Measurements from ENCODE around the gene C1QTNF6.

Gene C1QTNF6

GRCh38 chr22:37197451-37198257 lies 9.6 kb upstream of the C1QTNF6 start:
- peak overlapping the region; percentile 95 for H3K27ac Mint-ChIP-seq
- DNase-seq: no peak
- peaks cover 62% of the 10 kb centered on the region for H3K4me1 Mint-ChIP-seq
- CTCF ChIA-PET: interaction anchor here (0.8 to 5.7 kb wide), 19 partner anchors 11 to 152 kb away, joined by 3 to 83 read pairs (median 4); partner anchors contain the start of gene RAC2
- no peaks in the 10 kb centered on the region for H3K27me3 Mint-ChIP-seq
- peaks cover 4% of the 10 kb centered on the region for H3K36me3 Mint-ChIP-seq
- H3K9me3 Mint-ChIP-seq: no peaks in the 10 kb centered on the region
- peak overlapping the region; percentile 83 for H3K4me3 Mint-ChIP-seq

GRCh38 chr22:37196539-37197450 lies 8.7 kb upstream of the C1QTNF6 start:
- Mint-ChIP-seq H3K27me3 (no peaks in the 10 kb centered on the region), H3K36me3 (peaks cover 4% of the 10 kb centered on the region), H3K9me3 (no peaks in the 10 kb centered on the region), H3K4me1 (peaks cover 64% of the 10 kb centered on the region), H3K4me3 (no peak overlapping the region), H3K27ac (no peak overlapping the region)
- CTCF ChIA-PET: interaction anchor here (0.9 to 5.7 kb wide), 18 partner anchors 11 to 151 kb away, joined by 3 to 83 read pairs (median 4); partner anchors contain the start of gene RAC2
- DNase-seq: no peak

- Mint-ChIP-seq H3K27ac (no peak overlapping the region), H3K4me1 (peaks cover 63% of the 10 kb centered on the region), H3K4me3 (no peak overlapping the region), H3K27me3 (no peaks in the 10 kb centered on the region), H3K36me3 (peaks cover 4% of the 10 kb centered on the region), H3K9me3 (no peaks in the 10 kb centered on the region)
- CTCF ChIA-PET: no interaction called here
- no peak for DNase-seq
Observed at GRCh38 chr22:37195921-37196320, 7.9 kb upstream of the C1QTNF6 start.

- H3K4me3 Mint-ChIP-seq: no peak overlapping the region
- H3K36me3 Mint-ChIP-seq: peaks cover 8% of the 10 kb centered on the region
- no peak for DNase-seq
- H3K4me1 Mint-ChIP-seq: peaks cover 55% of the 10 kb centered on the region
- H3K27me3 Mint-ChIP-seq: no peaks in the 10 kb centered on the region
- no peak overlapping the region for H3K27ac Mint-ChIP-seq
- CTCF ChIA-PET: no interaction called here
- no peaks in the 10 kb centered on the region for H3K9me3 Mint-ChIP-seq
Observed at GRCh38 chr22:37194750-37195149, 6.7 kb upstream of the C1QTNF6 start.

- Mint-ChIP-seq H3K4me3 (peak overlapping the region; percentile 3), H3K4me1 (peaks cover 58% of the 10 kb centered on the region), H3K27ac (peak overlapping the region; percentile 88), H3K9me3 (no peaks in the 10 kb centered on the region), H3K36me3 (peaks cover 13% of the 10 kb centered on the region), H3K27me3 (no peaks in the 10 kb centered on the region)
- CTCF ChIA-PET: interaction anchor here (0.7 to 1.9 kb wide), 4 partner anchors 16 to 341 kb away, joined by 3 to 5 read pairs (median 4); no protein-coding TSS in a partner anchor
- peak; percentile 58 for DNase-seq
Observed at GRCh38 chr22:37193629-37194191, 5.7 kb upstream of the C1QTNF6 start.

GRCh38 chr22:37192741-37193140 lies 4.7 kb upstream of the C1QTNF6 start:
- H3K27ac Mint-ChIP-seq: peak overlapping the region; percentile 11
- H3K4me1 Mint-ChIP-seq: peaks cover 61% of the 10 kb centered on the region
- no peaks in the 10 kb centered on the region for H3K9me3 Mint-ChIP-seq
- H3K27me3 Mint-ChIP-seq: no peaks in the 10 kb centered on the region
- DNase-seq: no peak
- no peak overlapping the region for H3K4me3 Mint-ChIP-seq
- CTCF ChIA-PET: interaction anchor here (0.7 to 1.9 kb wide), 2 partner anchors 25 to 340 kb away, joined by 3 to 5 read pairs; no protein-coding TSS in a partner anchor
- peaks cover 13% of the 10 kb centered on the region for H3K36me3 Mint-ChIP-seq

GRCh38 chr22:37192204-37192603 lies 4.2 kb upstream of the C1QTNF6 start:
- H3K27me3 Mint-ChIP-seq: no peaks in the 10 kb centered on the region
- no peak overlapping the region for H3K4me3 Mint-ChIP-seq
- H3K27ac Mint-ChIP-seq: no peak overlapping the region
- CTCF ChIA-PET: interaction anchor here (1.9 kb wide), 1 partner anchor 339 kb away, joined by 5 read pairs; no protein-coding TSS in a partner anchor
- DNase-seq: no peak
- no peaks in the 10 kb centered on the region for H3K9me3 Mint-ChIP-seq
- peaks cover 13% of the 10 kb centered on the region for H3K36me3 Mint-ChIP-seq
- peaks cover 61% of the 10 kb centered on the region for H3K4me1 Mint-ChIP-seq

GRCh38 chr22:37190262-37190780 lies 2.3 kb upstream of the C1QTNF6 start:
- H3K36me3 Mint-ChIP-seq: peaks cover 10% of the 10 kb centered on the region
- no peak for DNase-seq
- H3K4me1 Mint-ChIP-seq: peaks cover 65% of the 10 kb centered on the region
- no peak overlapping the region for H3K27ac Mint-ChIP-seq
- CTCF ChIA-PET: interaction anchor here (0.8 to 1.3 kb wide), 3 partner anchors 10 to 170 kb away, joined by 3 to 7 read pairs (median 3); no protein-coding TSS in a partner anchor
- no peaks in the 10 kb centered on the region for H3K9me3 Mint-ChIP-seq
- no peaks in the 10 kb centered on the region for H3K27me3 Mint-ChIP-seq
- H3K4me3 Mint-ChIP-seq: no peak overlapping the region

GRCh38 chr22:37188901-37189466 lies 937 bp upstream of the C1QTNF6 start:
- Mint-ChIP-seq H3K4me3 (no peak overlapping the region), H3K4me1 (peaks cover 65% of the 10 kb centered on the region)

GRCh38 chr22:37187552-37187890 lies 526 bp downstream of the C1QTNF6 start:
- H3K27me3 Mint-ChIP-seq: no peaks in the 10 kb centered on the region
- H3K4me3 Mint-ChIP-seq: no peak overlapping the region
- CTCF ChIA-PET: interaction anchor here (1.2 kb wide), 1 partner anchor 24 kb away, joined by 3 read pairs; no protein-coding TSS in a partner anchor
- H3K9me3 Mint-ChIP-seq: no peaks in the 10 kb centered on the region
- H3K36me3 Mint-ChIP-seq: peaks cover 9% of the 10 kb centered on the region
- no peak for DNase-seq
- peaks cover 59% of the 10 kb centered on the region for H3K4me1 Mint-ChIP-seq
- peak overlapping the region; percentile 73 for H3K27ac Mint-ChIP-seq

More at GRCh38 chr22:37188901-37189466, 937 bp upstream of the C1QTNF6 start:
- Mint-ChIP-seq H3K9me3 (no peaks in the 10 kb centered on the region), H3K27ac (peak overlapping the region; percentile 60), H3K36me3 (peaks cover 9% of the 10 kb centered on the region), H3K27me3 (no peaks in the 10 kb centered on the region)
- CTCF ChIA-PET: no interaction called here
- DNase-seq: no peak

- DNase-seq: no peak
- no peak overlapping the region for H3K4me3 Mint-ChIP-seq
- peak overlapping the region; percentile 84 for H3K27ac Mint-ChIP-seq
- H3K27me3 Mint-ChIP-seq: no peaks in the 10 kb centered on the region
- H3K4me1 Mint-ChIP-seq: peaks cover 58% of the 10 kb centered on the region
- no peaks in the 10 kb centered on the region for H3K9me3 Mint-ChIP-seq
- CTCF ChIA-PET: interaction anchor here (0.9 to 1.2 kb wide), 2 partner anchors 11 to 24 kb away, joined by 3 to 4 read pairs; no protein-coding TSS in a partner anchor
- H3K36me3 Mint-ChIP-seq: peaks cover 9% of the 10 kb centered on the region
Observed at GRCh38 chr22:37186997-37187522, 987 bp downstream of the C1QTNF6 start.

- peak; percentile 64 for DNase-seq
- H3K36me3 Mint-ChIP-seq: peaks cover 9% of the 10 kb centered on the region
- H3K4me1 Mint-ChIP-seq: peaks cover 61% of the 10 kb centered on the region
- H3K4me3 Mint-ChIP-seq: peak overlapping the region; percentile 46
- CTCF ChIA-PET: interaction anchor here (0.9 to 1.2 kb wide), 3 partner anchors 11 to 23 kb away, joined by 3 to 4 read pairs (median 3); no protein-coding TSS in a partner anchor
- no peaks in the 10 kb centered on the region for H3K9me3 Mint-ChIP-seq
- H3K27ac Mint-ChIP-seq: peak overlapping the region; percentile 84
- H3K27me3 Mint-ChIP-seq: no peaks in the 10 kb centered on the region
Observed at GRCh38 chr22:37186228-37186996, 1.6 kb downstream of the C1QTNF6 start.

Data from activated naive CD4-positive, alpha-beta T cell treated with anti-CD3 and anti-CD28 coated beads, Interleukin-2, amount 10 ng/mL, durations not matched to agents 7 days and 5 days (primary cell).